RKO (cell line): ENCODE measurements around the gene OR4X2.
"Not testable (repeated sequence)": the region's sequence is repeated elsewhere in the genome, so short reads cannot be mapped to it uniquely, and the experiment has no call there.

Experiments
- DNase-seq: peaks from one replicate; pipeline ENCODE4 v3.0.0-alpha.2; 2016; ENCODE audit warnings: low spot score

The OR4X2 gene, protein sequence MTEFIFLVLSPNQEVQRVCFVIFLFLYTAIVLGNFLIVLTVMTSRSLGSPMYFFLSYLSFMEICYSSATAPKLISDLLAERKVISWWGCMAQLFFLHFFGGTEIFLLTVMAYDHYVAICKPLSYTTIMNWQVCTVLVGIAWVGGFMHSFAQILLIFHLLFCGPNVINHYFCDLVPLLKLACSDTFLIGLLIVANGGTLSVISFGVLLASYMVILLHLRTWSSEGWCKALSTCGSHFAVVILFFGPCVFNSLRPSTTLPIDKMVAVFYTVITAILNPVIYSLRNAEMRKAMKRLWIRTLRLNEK

DNA sequence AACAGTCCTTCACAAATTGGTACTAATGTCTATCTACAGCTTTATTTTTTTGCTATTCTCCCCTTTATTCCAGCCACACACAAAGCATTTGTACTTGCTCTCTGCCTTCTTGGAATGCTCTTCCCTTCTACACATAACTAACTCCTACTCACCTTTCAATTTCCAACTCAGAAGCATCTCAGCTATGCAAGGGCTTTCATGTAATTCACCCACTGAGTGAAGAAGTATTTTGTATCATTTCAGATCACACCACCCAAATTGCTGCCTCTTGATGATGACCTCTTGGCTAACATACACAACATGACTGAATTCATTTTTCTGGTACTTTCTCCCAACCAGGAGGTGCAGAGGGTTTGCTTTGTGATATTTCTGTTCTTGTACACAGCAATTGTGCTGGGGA lies at the start of gene OR4X2:
Gene OR4X2, plus strand, starts transcription at position 301 of the 400 bp plus-strand sequence. Its CDS starts 0 bp downstream, at position 301.
- DNase-seq, result no peak

DNA sequence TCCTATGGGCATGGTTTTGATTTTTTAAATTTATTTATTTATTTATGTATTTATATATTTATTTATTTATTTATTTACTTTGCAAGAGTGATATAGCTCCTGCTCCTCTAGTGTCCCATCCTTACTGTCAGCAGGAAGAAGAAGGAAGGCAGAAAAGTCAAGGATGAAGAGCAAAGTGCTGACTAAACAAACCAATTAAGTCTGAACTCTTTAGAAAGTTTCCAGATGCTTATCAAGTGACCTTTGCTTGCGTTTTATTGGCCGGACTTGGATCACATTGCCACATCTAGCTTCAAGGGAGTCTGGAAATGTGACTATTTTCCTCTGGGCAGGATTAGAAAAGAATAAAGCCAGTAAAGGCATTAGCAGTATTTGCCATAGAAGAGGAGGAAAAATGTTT lies 37.0 kb upstream of the OR4X2 start:
- DNase-seq, result no peak

DNA sequence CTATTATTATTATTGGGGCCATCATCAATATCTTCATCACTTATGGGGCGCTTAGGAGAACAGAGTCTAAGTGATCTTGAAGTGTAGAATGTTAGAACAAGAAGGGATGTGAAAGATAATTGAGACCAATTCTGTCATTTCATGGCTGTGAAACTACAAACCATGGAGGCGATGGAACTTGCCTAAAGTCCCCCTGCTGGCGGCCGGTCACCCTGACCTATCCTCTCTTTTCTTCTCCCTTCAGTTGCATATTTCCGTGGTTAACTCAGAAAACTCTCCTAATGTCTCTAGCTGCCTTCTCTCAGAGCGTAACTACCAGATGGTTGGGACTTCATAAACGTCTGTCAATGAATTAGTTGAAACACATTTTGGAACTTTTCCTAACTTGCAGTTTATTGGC lies 34.9 kb upstream of the OR4X2 start:
- no peak for DNase-seq

DNA sequence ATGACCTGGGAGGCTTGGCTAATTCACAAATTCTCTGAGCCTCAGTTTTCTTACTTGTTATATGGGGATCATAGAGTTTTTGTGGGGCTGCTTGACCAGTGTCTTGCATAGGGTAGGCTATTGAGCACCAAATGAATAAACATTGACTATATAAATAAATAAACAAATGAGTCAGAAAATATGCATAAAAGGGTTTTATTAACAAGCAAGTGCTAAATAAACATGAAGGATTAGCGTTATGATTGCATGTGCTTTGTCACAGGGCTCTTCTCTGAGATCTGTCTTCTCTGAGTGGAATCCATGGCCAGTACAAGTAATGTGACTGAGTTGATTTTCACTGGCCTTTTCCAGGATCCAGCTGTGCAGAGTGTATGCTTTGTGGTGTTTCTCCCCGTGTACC lies 28.4 kb upstream of the OR4X2 start, which contains the start of gene OR4B1:
Gene OR4B1, plus strand, starts transcription at position 301 of the 400 bp plus-strand sequence. Its CDS starts 0 bp downstream, at position 301.
- no peak for DNase-seq

DNA sequence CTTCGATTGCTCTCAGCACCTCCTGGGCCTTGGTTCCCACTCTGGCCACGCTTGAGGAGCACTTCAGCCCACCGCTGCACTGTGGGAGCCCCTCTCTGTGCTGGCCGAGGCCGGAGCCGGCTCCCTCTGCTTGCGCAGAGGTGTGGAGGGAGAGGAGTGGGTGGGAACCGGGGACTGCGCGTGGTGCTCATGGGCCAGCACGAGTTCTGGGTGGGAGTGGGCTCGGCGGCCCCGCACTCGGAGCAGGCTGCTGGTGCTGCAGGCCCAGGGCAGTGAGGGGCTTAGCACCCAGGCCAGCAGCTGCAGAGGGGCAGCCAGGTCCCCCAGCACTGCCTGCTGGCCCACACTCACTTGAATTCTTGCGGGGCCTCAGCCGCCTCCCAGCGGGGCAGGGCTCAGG lies 16.1 kb upstream of the OR4X2 start:
- no peak for DNase-seq

DNA sequence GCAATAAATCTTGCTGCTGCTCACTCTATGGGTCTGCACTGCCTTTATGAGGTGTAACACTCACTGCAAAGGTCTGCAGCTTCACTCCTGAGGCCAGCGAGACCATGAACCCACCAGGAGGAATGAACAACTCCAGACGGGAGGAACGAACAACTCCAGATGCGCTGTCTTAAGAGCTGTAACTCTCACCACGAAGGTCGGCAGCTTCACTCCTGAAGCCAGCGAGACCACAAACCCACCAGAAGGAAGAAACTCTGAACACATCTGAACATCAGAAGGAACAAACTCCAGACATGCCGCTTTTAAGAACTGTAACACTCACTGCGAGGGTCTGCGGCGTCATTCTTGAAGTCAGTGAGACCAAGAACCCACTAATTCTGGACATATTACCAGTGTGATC lies 14.8 kb upstream of the OR4X2 start:
- not testable (repeated sequence) for DNase-seq

DNA sequence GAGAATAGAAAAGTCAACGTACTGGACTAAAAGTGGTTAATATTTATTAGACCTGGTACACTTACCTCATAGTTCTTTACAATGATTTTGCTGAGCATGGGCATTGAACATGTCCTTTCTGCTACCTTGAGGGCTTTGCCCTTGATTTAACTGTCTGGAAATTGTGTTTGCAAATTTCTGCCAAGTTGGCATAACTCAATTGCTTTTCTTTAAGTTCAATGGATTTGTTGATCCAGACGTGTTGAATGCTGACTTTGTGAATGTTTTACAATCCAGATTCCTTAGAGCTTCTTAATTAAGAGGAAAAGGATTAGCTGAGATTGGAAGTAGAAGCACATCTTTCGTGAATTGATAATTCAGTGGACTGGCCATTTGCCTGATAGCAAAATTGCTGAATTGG lies 7.2 kb upstream of the OR4X2 start:
- DNase-seq, result no peak

DNA sequence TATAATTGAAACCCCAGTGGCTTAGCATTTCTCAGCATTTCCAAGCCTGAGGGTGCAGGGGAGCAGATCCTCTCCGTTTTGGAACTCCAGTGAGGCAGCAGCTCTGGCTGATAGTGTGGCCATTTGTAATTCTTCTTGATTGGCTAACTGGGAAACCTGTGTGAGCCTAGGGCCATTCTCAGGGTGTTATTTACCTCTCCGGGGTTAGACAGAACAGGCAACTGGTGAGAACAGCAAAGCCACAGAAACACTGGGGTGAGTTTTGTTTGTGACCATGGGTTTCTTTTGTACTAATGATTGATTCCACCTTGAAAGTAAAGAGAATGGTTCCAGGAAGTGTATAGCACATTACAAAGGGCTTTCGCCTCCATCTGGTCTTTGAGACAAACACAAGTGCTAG lies 2.4 kb upstream of the OR4X2 start:
- DNase-seq, result no peak

DNA sequence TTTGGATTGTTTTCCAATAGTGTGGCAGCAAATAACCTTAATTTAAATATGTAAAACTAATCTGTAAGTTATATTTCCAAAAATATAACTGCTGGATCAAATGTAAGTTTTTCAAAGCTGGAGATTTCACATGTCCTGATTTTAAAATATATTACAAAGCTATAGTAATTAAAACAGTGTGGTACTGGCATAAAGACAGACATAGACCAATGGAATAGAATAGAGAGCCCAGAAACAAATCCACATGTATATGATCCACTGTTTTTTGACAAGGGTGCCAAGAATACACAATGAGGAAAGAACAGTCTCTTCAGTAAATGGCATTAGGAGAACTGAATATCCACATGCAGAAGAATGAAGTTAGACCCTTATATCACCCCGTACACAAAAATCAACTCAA lies 4.0 kb downstream of the OR4X2 start:
- no peak for DNase-seq

DNA sequence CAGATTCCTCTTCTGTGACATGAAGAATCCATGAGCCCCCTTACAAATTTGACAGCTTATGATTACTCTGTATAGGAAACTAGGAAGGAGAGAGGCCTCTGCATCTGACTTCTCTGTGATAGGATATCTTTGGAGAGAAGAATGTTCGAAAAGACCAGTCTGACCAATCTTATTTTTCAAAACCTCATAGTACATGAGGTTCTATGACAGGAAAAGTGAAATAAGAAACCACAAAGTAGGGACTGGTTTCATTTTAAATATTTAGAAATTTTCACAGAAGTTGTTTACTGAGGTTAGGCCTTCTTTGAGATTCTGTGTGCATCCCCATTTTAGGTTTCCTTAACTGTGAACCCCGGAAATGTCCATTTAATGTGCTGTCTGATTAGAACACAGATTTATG lies 16.7 kb downstream of the OR4X2 start:
- DNase-seq, result no peak

DNA sequence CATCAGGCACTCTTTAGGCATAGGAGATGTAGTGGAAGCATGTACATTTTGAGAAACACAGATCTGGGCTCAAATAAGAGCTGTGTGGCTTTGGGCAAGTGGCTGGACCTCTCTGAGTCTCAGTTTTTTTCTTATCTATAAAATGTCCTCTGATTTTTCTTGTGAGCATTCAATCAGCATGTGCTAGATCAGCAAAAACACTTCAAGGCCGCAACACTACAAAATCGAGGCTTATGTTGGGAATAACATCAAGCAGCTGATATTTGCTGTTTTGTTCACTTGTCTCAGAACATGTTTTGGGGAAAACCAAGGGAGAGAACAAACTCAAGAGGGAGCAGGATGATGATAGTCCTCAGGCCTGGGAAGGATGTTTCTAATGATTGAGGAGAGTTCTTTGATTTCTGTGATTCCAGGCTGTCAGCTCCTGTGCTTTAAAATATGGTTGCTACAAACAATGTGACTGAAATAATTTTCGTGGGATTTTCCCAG lies 18.6 kb downstream of the OR4X2 start, which contains the start of gene OR4X1:
Gene OR4X1, plus strand, starts transcription at position 439 of the 489 bp plus-strand sequence. Its CDS starts 0 bp downstream, at position 439.
- DNase-seq, result no peak

DNA sequence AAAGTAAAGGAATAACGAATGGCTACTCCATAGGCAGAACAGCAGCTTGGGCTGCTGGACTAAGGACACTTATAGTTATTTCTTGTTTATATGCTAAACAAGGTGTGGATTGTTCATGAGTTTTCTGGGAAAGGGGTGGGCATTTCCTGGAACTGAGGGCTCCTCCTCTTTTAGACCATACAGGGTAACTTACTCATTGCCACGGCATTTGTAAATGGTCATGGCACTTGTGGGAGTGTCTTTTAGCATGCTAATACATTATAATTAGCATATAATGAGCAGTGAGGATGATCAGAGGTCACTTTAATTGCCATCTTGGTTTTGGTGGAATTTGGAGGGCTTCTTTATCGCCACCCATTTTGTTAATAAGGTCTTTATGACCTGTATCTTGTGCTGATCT lies 25.7 kb downstream of the OR4X2 start:
- no peak for DNase-seq

DNA sequence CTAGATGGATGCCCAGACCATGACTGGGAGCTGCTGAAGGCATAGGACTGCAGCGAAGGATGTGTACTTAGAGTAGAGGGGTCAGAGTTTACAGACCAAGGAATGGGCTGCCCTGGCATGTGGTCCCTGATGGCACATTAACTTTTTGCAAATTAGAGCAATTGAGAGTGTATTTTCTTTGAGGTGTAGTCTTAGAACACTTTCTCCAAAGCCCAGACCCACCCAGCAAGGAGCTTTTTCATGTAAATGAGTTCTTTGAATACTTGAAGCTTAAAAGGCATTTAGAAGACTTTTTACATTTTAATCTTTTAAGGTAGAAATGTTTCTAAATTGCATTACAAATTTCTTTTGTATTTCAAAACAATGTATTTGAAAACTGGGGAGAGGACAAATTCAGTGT lies 27.7 kb downstream of the OR4X2 start:
- DNase-seq, result no peak
